ENCODE data around the gene DGCR2.

Gene DGCR2

GRCh38 chr22:19146215-19146968, 24.2 kb upstream of the DGCR2 start:
- no peak for DNase-seq

GRCh38 chr22:19143967-19144400, 21.8 kb upstream of the DGCR2 start:
- DNase-seq = peak; percentile 15 to 42 (median 30)

- DNase-seq = no peak
Observed at GRCh38 chr22:19143212-19143611, 21.0 kb upstream of the DGCR2 start.

DNA sequence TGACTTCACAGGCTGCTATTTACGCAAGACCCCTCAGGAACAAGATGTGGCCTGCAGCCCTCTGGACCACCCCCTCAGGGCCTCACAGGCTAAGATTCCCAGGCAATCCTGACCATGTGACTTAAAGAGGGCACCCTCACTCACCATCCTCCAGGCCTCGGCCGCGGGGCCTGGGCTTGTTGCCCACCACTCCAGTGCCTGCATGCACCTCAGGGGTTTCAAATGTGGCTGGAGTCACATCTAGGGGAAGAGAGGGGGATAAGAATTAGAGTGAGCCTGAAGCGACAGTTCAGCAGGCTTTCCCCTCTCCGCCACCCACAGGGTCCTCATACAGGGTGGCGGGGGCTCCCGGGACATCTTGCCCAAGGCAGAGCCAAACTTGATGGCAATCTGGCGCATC, 20.2 kb upstream of the DGCR2 start:
- DNase-seq = no peak

DNA sequence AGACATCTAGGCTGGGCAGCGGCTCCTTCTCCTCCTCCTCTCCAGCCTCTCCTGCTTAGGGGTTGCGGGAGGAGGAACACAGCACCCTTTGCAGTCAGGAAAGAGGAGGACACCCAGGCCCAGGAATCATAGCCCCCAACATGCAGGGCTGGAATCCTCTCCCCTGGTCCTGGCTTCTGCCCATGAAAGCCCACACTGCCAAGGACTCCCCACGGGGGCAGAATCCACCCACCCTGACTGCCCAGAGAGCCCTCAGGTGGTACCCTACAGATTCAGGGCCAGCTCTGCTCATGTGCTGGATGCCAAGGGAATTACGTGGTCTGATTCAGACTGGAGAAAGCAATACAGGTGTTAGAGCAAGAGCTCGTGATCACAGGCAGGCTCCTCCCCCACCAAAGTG, 17.8 kb upstream of the DGCR2 start:
- no peak for DNase-seq

- no peak for DNase-seq
Observed at GRCh38 chr22:19139001-19139356, 16.8 kb upstream of the DGCR2 start.

GRCh38 chr22:19138217-19139000, 16.2 kb upstream of the DGCR2 start:
- no peak for DNase-seq

DNA sequence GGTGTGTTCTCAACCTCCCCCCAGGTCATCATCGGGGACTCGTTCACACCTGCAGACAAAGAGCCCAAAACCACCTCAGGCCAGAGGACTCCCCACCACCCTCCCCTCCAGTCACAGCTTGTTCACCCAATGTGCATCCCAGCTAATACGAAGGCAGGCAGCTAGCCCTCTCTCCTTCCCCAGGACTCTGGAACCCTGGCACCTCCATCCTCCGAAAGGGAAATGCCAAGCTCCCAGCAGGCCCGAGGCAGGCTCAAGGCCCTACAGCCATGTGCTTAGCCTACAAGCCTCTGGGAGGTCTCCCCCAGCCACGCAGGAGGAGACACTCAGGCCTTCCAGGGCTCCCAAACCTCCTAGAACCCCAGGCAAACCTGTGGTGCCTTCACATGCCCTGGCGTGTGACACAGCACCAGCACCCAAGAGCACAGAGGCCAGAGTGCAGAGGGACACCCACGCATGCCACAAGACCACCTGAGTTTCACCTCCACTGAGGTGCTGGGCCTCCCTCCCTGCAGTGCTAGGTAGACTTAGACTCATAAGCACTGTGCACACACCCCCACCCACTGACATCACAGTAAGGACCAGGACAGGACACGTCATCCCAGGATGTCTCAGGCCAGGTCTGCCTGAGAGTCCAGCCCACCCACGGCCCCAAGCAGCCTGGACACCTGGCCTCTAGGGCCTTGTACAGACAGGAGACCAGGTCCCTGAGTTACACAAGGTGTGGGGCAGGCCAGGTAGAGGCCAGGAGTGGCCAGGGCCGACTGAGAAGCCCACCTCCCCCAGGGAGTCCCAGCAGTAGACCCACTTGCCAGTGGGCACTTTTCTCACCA, 15.4 kb upstream of the DGCR2 start:
- DNase-seq = no peak

DNA sequence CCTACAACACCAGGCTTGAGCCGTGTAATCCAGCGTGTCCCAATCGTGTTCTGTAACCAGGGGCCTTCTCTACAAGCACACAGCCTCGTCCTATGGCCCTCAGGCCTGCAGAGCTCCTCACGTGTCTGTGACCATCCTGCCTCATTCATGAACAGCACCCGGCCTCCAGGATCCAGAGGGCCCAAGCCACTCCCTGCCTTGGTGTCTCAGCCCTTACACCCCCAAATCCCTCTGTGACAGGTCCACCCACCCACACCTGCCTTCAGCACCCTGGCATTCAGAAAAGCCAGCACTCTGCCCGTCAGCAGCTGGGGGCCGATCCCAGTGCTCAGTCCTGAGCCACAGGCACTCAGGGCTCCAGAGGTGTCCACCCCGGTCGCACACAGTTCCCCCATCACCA, 14.7 kb upstream of the DGCR2 start:
- DNase-seq = no peak

GRCh38 chr22:19134874-19135273, 12.7 kb upstream of the DGCR2 start:
- no peak for DNase-seq

- DNase-seq = no peak
Observed at GRCh38 chr22:19134176-19134831, 12.1 kb upstream of the DGCR2 start.

GRCh38 chr22:19133561-19133960, 11.3 kb upstream of the DGCR2 start:
- DNase-seq = no peak

DNA sequence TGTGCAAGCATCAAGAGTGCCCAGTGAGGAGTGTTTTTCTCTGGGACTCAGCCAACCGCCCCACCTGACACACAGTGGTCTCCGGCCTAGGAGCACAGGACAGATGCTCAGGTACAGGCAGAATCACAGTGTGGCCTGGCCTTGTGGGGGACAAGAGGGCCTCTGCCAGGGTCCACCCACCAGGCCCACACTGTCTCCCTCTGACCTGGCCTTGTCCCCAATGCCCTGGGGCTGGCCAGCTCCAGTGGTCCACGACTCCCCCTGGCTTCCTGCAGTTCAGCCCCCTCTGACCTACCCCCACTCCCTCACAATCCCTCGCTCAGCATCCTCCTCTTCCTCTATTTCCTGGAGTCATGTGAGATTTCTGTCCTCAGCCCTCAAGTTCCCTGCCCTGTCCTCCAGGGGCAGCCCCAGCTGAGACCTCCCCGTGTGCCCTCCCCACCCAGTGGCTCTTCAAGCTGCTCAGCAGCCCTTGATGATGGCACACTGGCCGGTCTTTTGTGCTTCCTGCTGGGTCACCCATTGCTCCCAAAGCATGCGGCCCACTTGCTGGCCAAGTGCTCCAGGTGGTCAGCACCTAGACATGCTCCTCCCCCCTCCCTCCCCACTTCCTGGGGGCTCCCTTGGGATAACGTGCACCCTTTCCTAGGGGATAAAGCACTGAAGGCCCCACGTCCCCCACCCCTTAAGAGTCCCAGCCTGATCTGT, 10.6 kb upstream of the DGCR2 start:
- DNase-seq = no peak

GRCh38 chr22:19132153-19132552, 9.9 kb upstream of the DGCR2 start:
- no peak for DNase-seq

- no peak for DNase-seq
Observed at GRCh38 chr22:19131685-19132015, 9.4 kb upstream of the DGCR2 start.

DNA sequence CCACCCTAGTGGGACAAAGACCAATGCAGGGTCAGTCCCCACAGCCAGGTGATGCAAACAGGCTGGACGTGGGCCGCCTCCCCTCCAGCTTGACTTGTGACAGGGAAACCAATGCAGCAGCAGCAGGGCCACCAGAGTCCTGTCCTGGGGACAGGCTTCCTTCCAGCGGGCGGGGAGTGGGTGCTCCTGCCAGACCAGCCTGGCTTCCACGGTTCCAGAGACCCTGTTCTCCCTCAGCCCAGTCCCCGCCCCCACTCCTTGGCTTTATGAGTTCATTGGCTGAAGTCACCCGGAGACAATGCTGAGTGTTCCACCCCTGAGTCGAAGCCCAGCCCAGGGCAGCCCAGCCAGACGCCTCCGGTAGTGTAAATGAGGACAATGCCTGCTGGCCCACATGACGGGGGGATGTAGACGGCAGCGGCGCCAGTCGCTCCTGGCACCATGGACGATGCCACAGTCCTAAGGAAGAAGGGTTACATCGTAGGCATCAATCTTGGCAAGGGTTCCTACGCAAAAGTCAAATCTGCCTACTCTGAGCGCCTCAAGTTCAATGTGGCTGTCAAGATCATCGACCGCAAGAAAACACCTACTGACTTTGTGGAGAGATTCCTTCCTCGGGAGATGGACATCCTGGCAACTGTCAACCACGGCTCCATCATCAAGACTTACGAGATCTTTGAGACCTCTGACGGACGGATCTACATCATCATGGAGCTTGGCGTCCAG, 8.9 kb upstream of the DGCR2 start, which contains the start of gene TSSK2:
TSS of gene TSSK2 (plus strand) at position 350 of the 726 bp plus-strand sequence. CDS start at position 442, 92 bp downstream.
- no peak for DNase-seq

GRCh38 chr22:19129871-19130270, 7.7 kb upstream of the DGCR2 start:
- no peak for DNase-seq

DNA sequence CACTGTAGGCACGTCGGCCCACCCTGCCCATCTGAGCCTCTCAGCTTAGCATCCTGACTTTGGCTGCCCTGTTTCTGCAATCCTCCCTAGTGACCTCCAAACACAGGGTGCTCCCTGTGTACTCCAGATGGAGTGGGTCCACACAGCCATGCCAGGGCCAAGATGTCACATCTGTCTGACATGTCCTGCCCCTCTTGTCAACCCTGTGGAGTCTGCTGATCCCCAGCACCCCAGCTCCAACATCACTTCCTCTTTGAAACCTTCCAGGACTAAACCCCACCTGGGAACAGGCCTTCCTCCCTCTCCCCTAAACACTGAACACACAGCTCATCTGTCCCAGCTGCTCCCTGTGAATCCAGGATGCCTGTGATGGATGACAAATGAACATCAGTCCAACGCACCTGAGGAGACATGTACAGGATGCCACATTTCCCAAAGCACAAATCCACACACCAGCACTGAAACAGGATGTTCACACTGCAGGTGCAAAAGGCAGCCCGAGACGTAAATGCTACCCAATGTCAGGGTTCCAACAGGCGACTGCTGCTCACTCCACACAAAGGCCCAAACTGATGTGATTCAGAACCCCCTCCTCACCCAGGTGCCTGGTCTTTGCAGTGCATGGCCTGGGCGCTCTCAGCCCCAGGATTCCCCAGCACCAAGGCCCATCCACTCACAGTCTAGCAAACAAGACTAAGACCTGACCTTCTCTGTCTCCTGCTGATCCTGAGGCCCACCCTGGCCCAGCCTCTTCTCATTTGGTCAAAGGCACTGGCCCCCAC, 6.9 kb upstream of the DGCR2 start:
- no peak for DNase-seq

DNA sequence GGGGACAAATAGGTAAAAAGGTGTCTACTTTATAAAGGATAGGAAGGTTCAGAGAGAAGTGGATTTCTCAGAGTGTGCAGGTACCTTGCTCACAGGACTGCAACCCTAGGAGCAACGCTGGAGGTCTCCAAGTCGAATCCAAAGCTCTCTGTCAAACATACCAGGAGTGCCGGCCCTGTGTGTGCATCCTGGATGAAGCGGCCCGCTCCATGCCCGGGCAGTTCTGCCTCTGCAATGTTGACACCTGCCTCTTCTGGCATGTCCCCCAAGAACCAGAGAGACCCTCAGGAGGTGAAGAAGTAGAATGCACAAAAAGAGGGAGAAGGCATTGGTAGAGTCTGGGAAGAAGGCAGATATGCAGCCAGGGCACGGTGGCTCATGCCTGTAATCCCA, 5.8 kb upstream of the DGCR2 start:
- DNase-seq = no peak

DNA sequence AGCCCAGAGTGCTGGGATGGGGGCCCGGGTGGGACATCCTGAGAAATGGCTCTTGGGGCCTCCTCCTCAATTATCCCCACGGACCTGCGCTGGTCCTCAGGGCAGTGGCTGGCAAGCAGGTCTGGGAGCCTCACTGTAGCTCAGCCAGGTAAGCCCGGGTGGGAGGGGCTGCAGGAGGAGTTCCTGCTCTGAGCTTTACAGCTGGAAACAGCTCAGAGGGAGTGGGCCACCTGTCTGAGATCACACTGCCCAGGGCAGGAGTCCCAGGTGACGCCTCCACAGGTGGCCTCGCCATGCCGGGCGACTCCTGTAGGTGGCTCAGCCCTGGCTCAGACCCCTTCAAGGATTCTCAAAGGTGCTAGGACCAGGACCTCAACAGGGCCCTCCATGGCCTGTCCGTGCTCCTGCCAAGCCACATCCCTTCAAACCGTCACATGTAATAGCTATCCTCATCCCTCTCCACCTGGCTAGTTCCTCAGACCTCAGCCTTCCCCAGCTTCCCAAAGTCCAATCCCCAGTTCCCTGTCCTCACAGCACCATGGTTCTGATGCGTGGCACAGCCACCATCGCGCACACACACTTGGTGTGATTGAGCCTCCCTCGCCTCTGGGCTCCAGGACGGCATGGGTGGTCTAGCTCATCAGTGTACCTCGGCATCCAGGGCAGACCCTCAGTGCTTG, 5.3 kb upstream of the DGCR2 start:
- DNase-seq = no peak

Measured in suppressor macrophage (primary cell).